ENCODE data around the gene PHF1. TPM values are rescaled to one million over a fixed set of nuclear protein-coding genes. Genes with fewer than 3 reads are reported as not detected.
"Not testable (repeated sequence)": the region's sequence is repeated elsewhere in the genome, so short reads cannot be mapped to it uniquely, and the experiment has no call there.

Gene PHF1
- total RNA-seq, 1 donor, result 20.9 TPM

- no peak overlapping the region for H3K4me3 ChIP-seq (ENCODE audit: low read depth, low read length)
- peak; percentile 42 for DNase-seq (ENCODE audit: low read depth)
- no peak for TF ChIP-seq CTCF (IDR thresholded peaks at IDR 0.05; ENCODE audit: insufficient read depth, low read length)
These were observed 36.6 kb upstream of the PHF1 start for GRCh38 chr6:33373960-33374910.

- TF ChIP-seq CTCF (IDR thresholded peaks at IDR 0.05; ENCODE audit: insufficient read depth, low read length), result no peak
- DNase-seq (ENCODE audit: low read depth), result peak; percentile 98
- H3K4me3 ChIP-seq (ENCODE audit: low read depth, low read length), result no peak overlapping the region
These were observed 35.6 kb upstream of the PHF1 start for GRCh38 chr6:33375143-33375671.

DNA sequence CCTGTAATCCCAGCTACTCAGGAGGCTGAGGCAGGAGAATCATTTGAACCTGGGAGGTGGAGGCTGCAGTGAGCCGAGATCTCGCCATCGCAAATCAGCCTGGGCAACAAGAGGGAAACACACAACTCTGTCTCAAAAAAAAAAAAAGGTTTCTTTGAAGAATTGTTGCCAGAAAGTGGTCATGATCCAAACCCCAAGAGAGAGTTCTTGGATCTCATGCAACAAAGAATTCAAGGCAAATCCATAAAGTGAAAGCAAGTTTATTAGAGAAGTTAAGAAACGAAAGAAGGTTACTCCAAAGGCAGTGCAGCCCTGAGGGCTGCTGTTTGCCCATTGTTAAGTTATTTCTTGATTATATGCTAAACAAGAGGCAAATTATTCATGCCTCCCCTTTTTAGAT lies 33.6 kb upstream of the PHF1 start:
- no peak for TF ChIP-seq CTCF (IDR thresholded peaks at IDR 0.05; ENCODE audit: insufficient read depth, low read length)
- DNase-seq (ENCODE audit: low read depth), result peak; percentile 84
- H3K4me3 ChIP-seq (ENCODE audit: low read depth, low read length), result no peak overlapping the region

- H3K4me3 ChIP-seq (ENCODE audit: low read depth, low read length); DNase-seq (ENCODE audit: low read depth): not testable (repeated sequence)
These were observed 31.6 kb upstream of the PHF1 start for GRCh38 chr6:33379184-33379583.

DNA sequence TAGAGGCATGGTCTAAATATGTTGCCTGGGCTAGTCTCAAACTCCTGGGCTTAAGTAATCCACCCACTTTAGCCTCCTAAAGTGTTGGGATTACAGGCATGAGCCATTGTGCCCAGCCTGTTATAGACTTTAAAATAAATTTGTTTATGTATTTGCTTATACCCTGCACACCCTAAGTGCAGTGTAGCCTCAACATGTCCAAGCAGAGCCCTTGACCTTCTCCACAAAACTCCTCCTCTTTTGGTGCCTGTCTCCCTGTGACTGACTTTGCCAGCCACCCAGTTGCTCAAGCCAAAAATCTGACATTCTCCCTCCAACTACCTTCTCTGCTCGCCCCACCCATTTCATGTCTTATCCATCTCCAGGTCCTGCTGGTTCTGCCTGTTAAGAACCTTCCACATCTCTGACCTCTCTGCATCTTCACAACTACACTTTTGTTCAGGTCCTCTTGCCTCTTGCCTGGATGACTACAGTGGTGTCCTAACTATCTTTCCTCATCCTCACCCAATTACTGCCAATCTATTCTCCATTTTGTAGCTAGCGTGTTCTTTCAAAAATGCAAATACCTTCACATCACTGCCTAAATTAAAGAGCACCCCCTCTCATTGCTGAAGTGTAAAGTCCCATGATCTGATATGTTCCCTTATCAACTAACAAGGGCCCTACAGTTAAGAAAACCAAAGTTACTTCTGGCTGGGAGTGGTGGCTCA lies 30.4 kb upstream of the PHF1 start:
- DNase-seq (ENCODE audit: low read depth), result no peak
- no peak overlapping the region for H3K4me3 ChIP-seq (ENCODE audit: low read depth, low read length)
- no peak for TF ChIP-seq CTCF (IDR thresholded peaks at IDR 0.05; ENCODE audit: insufficient read depth, low read length)

GRCh38 chr6:33383427-33384185 lies 27.2 kb upstream of the PHF1 start:
- no peak for TF ChIP-seq CTCF (IDR thresholded peaks at IDR 0.05; ENCODE audit: insufficient read depth, low read length)
- H3K4me3 ChIP-seq (ENCODE audit: low read depth, low read length), result no peak overlapping the region
- no peak for DNase-seq (ENCODE audit: low read depth)

All from fibroblast of the aortic adventitia (primary cell).